Naive thymus-derived CD8-positive, alpha-beta T cell (primary cell): ENCODE measurements around the gene ZNF619. TPM values are rescaled to one million over a fixed set of nuclear protein-coding genes. Genes with fewer than 3 reads are reported as not detected.

Source experiments
- ATAC-seq, 2 donors: fragments of 150-1000 bp; cut with Tn5 transposase in 1 of 2; sonication (Bioruptor Pico), chemical (Tn5 transposase) in 1 of 2; 1 replicate in 1 of 2; 2 replicates in 1 of 2; pipeline ENCODE4 v1.10.0; 2021; ENCODE audit warnings: mild to moderate bottlenecking in 2 of 2, moderate library complexity in 2 of 2
- POLR2A ChIA-PET: fragments of 350-600 bp; sonication (Branson Sonifier 250); formaldehyde crosslinking; loops from one replicate; lab custom pipeline; 2021; ENCODE audit warnings: antibody characterized with exemption; lab: Charles Lee
- DNase-seq, 10 donors: peaks; one replicate each; pipeline versions ENCODE4 v3.0.0 to v3.0.0-alpha.2; 2020 to 2022
- H3K27ac Mint-ChIP-seq, 10 donors: one replicate each; pipeline ENCODE4 v1.8.0; 2020 to 2022; ENCODE audit warnings: mild to moderate bottlenecking in 10 of 10, mixed read lengths in 10 of 10, moderate library complexity in 4 of 10, inconsistent platforms in 1 of 10
- H3K27me3 Mint-ChIP-seq, 5 donors: one replicate each; pipeline ENCODE4 v1.8.0; 2021 to 2022; ENCODE audit warnings: mixed read lengths in 5 of 5
- H3K36me3 Mint-ChIP-seq, 3 donors: one replicate each; pipeline ENCODE4 v1.8.0; 2020 to 2022; ENCODE audit warnings: mixed read lengths in 3 of 3, mild to moderate bottlenecking in 2 of 3, inconsistent platforms in 1 of 3
- H3K4me1 Mint-ChIP-seq, 4 donors: one replicate each; pipeline ENCODE4 v1.8.0; 2021 to 2022; ENCODE audit warnings: mixed read lengths in 4 of 4
- H3K4me3 Mint-ChIP-seq, 10 donors: one replicate each; pipeline ENCODE4 v1.8.0; 2020 to 2022; ENCODE audit warnings: mild to moderate bottlenecking in 10 of 10, mixed read lengths in 10 of 10, moderate library complexity in 6 of 10, inconsistent platforms in 1 of 10
- H3K9me3 Mint-ChIP-seq, 9 donors: one replicate each; pipeline ENCODE4 v1.8.0; 2020 to 2022; ENCODE audit warnings: mixed read lengths in 9 of 9, mild to moderate bottlenecking in 3 of 9, inconsistent platforms in 1 of 9, moderate library complexity in 1 of 9
- polyA plus RNA-seq, 3 donors: library from polyadenylated mRNA; unstranded; fragments of 300-500 nt; fragmentation: Illumina TruSeq; gene quantifications; one replicate each; pipeline ENCODE4 v1.2.3, GENCODE V29; 2021
- total RNA-seq, 8 experiments: library from RNA in 2 of 8; stranded (reverse) in 2 of 8; gene quantifications; one replicate each; pipeline ENCODE4 v1.2.3 and lab custom pipeline; 2021 to 2026

The ZNF619 gene
- total and polyA plus RNA-seq, 5 experiments from 2014 or later = 2.3 to 14.2 (median 3.1) TPM

DNA sequence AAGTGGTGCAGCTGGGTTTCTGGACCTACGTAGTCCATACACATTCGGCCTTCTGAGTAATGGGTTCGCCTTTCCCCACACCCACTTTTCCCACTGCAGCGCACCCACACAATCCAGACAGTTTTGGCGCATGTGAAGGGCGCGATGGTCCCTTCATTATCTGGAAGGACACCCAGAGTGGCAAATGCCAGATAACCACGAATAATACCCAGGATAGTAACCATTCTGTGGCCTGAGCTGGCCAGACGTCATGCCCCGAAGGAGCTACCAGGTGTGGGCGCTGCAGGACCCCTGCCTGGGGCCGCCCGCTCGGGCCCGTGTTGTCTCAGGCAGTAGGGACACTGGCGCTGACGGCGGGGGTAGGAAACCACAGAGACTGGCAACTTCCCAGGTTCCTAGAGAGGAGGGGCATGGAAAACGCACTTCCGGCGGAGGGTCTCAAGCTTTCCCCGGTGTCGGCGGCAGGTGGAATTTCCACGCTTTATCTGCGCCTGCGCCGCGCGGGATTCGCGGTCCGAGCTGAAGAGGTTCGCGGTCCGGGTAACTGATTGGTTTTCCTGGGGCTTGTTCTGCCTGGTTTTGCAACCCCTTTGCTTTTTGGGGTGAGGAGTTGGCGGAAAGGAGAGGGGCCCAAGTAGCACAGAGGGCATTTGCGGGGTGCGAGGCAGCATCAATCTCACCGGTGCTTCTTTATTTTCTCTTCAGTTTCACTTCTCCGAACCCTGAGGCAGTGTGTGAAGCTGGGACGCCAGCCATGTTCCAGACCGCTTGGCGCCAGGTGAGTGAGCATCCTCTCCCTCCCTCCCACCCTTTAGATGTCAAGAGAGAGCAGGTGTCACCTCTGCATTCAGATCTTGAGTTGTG lies 28.9 kb downstream of the ZNF619 start, which contains the start of gene ZNF620:
Gene ZNF620 (plus strand): TSS at position 441 of the 864 bp plus-strand sequence. CDS start 314 bp downstream, at position 755.
- Mint-ChIP-seq H3K4me1 (peaks cover 3 to 22% (median 16%) of the 10 kb centered on the region in 4 donors), H3K9me3 (no peaks in the 10 kb centered on the region), H3K27ac (peak within 1 kb of the TSS; percentile 38 to 94 (median 91)), H3K4me3 (peak within 1 kb of the TSS; percentile 83 to 97 (median 95)), H3K36me3 (peaks cover 6 to 10% (median 7%) of the 10 kb centered on the region in 3 donors), H3K27me3 (no peaks in the 10 kb centered on the region)
- ATAC-seq = peak; percentile 83 to 84
- POLR2A ChIA-PET = interaction anchor here (0.9 to 2.6 kb wide), 6 partner anchors 19 to 693 kb away, joined by 3 to 21 read pairs (median 5); partner anchors contain the start of genes CTNNB1, RPL14, ZNF619 and ZNF621
- DNase-seq = peak; percentile 20 to 69 (median 40)

DNA sequence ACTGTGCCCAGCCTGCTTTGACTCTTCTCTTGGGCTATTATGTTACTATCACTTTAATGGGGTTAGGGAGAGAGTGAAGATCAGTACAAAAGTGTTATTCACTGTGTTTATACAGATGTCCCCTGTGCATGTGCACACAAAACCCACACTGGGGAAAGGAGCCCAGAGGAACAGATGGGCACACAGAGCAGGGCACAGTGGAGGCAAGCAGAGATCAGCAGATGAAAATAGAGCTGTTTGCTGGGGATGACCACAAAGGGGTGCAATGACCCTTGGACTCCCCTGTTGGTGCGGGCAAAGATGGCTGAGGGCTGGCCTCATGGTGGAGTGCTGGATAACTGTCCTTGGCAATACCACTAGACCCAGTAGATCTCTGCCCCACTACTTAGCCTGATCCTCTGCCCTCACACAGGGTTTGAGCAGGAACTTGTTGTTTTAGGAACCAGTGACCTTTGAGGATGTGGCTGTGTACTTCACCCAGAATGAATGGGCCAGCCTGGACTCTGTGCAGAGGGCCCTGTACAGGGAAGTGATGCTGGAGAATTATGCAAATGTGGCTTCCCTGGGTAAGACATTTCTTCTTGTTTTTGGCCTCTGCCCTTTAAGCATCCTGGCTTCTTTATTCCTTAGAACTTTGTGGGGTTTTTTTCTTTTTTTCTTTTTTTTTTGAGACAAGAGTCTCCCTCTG lies 34.3 kb downstream of the ZNF619 start:
- peak overlapping the region in 1 of 10 donors; percentile 88 for H3K27ac Mint-ChIP-seq
- POLR2A ChIA-PET = interaction anchor here (0.6 kb wide), 1 partner anchor 28 kb away, joined by 4 read pairs; no protein-coding TSS in a partner anchor
- H3K4me1 Mint-ChIP-seq = peaks cover 3 to 9% (median 8%) of the 10 kb centered on the region in 4 donors
- H3K27me3 Mint-ChIP-seq = no peaks in the 10 kb centered on the region
- H3K36me3 Mint-ChIP-seq = peaks cover 9 to 46% (median 29%) of the 10 kb centered on the region in 3 donors
- H3K9me3 Mint-ChIP-seq = no peaks in the 10 kb centered on the region
- ATAC-seq = no peak
- no peak overlapping the region for H3K4me3 Mint-ChIP-seq
- DNase-seq = no peak

DNA sequence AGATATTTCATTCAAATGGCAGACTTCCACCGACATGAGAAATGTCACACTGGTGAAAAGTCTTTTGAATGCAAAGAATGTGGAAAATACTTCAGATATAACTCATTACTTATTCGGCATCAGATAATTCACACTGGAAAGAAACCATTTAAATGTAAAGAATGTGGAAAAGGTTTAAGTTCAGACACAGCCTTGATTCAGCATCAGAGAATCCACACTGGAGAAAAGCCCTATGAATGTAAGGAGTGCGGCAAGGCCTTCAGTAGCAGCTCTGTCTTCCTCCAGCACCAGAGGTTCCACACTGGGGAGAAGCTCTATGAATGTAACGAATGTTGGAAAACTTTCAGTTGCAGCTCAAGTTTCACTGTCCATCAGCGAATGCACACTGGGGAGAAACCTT lies 39.3 kb downstream of the ZNF619 start:
- Mint-ChIP-seq H3K4me3 (no peak overlapping the region), H3K9me3 (no peaks in the 10 kb centered on the region), H3K27ac (no peak overlapping the region), H3K27me3 (no peaks in the 10 kb centered on the region), H3K4me1 (no peaks in the 10 kb centered on the region), H3K36me3 (peaks cover 4 to 40% (median 25%) of the 10 kb centered on the region in 3 donors)
- ATAC-seq = no peak
- no peak for DNase-seq
- POLR2A ChIA-PET = no interaction called here

DNA sequence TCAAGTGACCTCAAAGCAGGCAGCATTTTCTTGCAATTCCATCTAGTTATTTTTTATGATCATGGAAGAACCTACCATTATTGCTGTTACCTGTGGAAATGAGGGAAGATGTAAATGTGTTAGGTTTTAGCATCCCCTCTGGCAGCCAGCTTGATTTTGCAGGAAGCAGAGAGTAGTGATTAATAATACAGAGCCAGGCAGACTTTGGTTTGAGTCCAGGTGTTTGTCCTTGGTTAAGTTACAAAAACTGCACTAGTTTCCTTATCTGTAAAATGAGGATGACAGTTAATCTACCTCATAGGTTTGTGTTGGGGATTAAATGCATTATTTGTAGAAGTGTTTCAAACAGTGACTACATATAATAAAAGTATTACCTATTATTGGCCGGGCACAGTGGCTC lies 41.1 kb downstream of the ZNF619 start:
- peaks cover 4 to 31% (median 18%) of the 10 kb centered on the region in 3 donors for H3K36me3 Mint-ChIP-seq
- DNase-seq (no peak), ATAC-seq (no peak)
- no peaks in the 10 kb centered on the region for H3K4me1 Mint-ChIP-seq
- H3K27me3 Mint-ChIP-seq = no peaks in the 10 kb centered on the region
- H3K4me3 Mint-ChIP-seq = no peak overlapping the region
- POLR2A ChIA-PET = no interaction called here
- H3K27ac Mint-ChIP-seq = no peak overlapping the region
- H3K9me3 Mint-ChIP-seq = no peaks in the 10 kb centered on the region

DNA sequence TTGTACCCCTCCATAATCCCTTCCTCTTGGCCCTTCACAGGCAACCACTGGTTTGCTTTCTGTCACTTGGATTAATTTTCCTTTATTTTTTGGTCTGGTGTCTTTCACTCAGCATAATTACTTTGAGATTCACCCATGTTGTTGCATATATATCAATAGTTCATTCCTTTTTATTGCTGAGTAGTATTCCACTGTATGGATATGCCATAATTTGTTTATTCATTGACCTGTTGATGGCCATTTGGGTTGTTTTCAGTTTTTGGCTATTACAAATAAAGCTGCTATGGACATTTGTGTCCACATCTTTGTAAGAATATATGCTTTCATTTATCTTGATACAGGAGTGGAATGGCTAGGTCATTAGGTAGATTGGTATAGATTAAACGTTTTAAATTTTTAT lies 41.9 kb downstream of the ZNF619 start:
- Mint-ChIP-seq H3K27me3 (no peaks in the 10 kb centered on the region), H3K9me3 (no peaks in the 10 kb centered on the region)

DNA sequence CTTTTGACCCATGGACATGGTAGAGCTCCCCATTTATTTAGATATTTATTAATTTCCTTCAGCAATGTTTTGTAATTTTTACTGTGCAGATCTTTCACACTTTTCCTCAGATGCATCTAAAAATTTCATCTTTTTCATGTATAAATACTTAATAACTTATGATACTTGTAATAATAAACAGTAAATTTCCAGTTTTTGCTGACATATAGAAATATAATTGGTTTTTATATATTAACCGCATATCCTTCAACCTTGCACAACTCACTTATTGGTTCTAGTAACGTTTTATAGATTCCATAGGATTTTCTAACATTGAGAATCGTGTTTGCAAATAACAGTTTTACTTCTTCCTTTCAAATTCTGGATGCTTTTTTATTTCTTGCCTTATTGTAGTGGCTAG lies 44.3 kb downstream of the ZNF619 start:
- no peaks in the 10 kb centered on the region for H3K9me3 Mint-ChIP-seq
- peak overlapping the region in 1 of 10 donors; percentile 17 for H3K27ac Mint-ChIP-seq
- POLR2A ChIA-PET = no interaction called here
- H3K4me1 Mint-ChIP-seq = peaks cover 12 to 21% (median 18%) of the 10 kb centered on the region in 4 donors
- H3K36me3 Mint-ChIP-seq = peaks cover 0 to 13% (median 3%) of the 10 kb centered on the region in 3 donors
- no peaks in the 10 kb centered on the region for H3K27me3 Mint-ChIP-seq
- DNase-seq (no peak), ATAC-seq (no peak)
- no peak overlapping the region for H3K4me3 Mint-ChIP-seq

More for the DNA sequence above, 41.9 kb downstream of the ZNF619 start:
- ATAC-seq (no peak), DNase-seq (no peak)
- Mint-ChIP-seq H3K4me1 (peaks cover 0 to 2% (median 2%) of the 10 kb centered on the region in 4 donors), H3K27ac (no peak overlapping the region), H3K36me3 (peaks cover 4 to 28% (median 18%) of the 10 kb centered on the region in 3 donors), H3K4me3 (no peak overlapping the region)
- POLR2A ChIA-PET = no interaction called here

DNA sequence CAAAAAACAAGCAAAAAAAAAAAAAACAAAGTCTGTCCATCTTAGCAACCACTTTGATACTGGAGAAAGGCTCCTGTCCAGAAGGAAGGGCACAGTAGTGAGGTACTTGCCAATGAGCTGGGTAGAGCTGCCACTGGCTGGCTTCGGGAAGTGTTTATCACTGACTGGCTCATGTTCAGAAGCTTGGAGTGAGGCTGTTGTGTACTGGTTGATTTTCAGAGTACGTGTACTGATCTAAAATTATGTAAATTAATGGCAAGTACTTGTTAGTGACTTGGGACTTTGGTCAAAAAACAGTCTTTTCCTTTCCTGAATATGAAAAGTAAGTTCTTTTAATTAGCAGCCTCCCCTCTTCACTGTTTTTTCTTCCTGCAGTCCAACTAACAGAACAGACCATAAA lies 46.9 kb downstream of the ZNF619 start:
- Mint-ChIP-seq H3K4me3 (peak overlapping the region; percentile 89 to 98 (median 95)), H3K36me3 (peaks cover 12 to 29% (median 18%) of the 10 kb centered on the region in 3 donors), H3K9me3 (no peaks in the 10 kb centered on the region), H3K4me1 (peaks cover 18 to 36% (median 29%) of the 10 kb centered on the region in 4 donors), H3K27me3 (no peaks in the 10 kb centered on the region), H3K27ac (peak overlapping the region in 9 of 10 donors; percentile 94 to 99 (median 97))
- ATAC-seq = no peak
- POLR2A ChIA-PET = interaction anchor here (1.1 to 3.5 kb wide), 9 partner anchors 18 to 675 kb away, joined by 3 to 22 read pairs (median 10); partner anchors contain the start of genes CTNNB1, EIF1B, RPL14 and ZNF619
- DNase-seq = no peak

DNA sequence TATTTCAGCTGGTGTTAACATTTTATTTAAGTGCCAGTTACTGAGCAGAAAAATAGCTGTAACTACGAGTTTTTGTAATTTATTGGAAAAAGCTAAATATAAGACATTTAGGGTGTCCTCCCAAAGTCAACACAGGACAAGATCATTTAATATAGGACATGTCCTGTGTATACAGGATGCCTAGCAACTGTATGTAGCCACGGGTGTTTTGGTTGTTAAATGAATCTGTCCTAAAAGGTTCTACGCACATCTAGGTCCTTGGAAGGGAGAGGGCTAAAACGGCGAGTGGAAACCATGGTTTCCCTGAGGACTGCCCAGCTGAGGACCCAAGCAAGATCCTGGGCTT lies 47.3 kb downstream of the ZNF619 start:
- peaks cover 18 to 37% (median 29%) of the 10 kb centered on the region in 4 donors for H3K4me1 Mint-ChIP-seq
- H3K9me3 Mint-ChIP-seq = no peaks in the 10 kb centered on the region
- H3K36me3 Mint-ChIP-seq = peaks cover 12 to 34% (median 21%) of the 10 kb centered on the region in 3 donors
- peak overlapping the region; percentile 94 to 99 (median 97) for H3K27ac Mint-ChIP-seq
- POLR2A ChIA-PET = interaction anchor here (1.1 to 3.5 kb wide), 9 partner anchors 19 to 675 kb away, joined by 3 to 22 read pairs (median 10); partner anchors contain the start of genes CTNNB1, EIF1B, RPL14 and ZNF619
- DNase-seq = peak in 1 of 10 donors; percentile 1
- ATAC-seq = peak; percentile 12 to 30
- H3K27me3 Mint-ChIP-seq = no peaks in the 10 kb centered on the region
- H3K4me3 Mint-ChIP-seq = peak overlapping the region; percentile 89 to 98 (median 95)

DNA sequence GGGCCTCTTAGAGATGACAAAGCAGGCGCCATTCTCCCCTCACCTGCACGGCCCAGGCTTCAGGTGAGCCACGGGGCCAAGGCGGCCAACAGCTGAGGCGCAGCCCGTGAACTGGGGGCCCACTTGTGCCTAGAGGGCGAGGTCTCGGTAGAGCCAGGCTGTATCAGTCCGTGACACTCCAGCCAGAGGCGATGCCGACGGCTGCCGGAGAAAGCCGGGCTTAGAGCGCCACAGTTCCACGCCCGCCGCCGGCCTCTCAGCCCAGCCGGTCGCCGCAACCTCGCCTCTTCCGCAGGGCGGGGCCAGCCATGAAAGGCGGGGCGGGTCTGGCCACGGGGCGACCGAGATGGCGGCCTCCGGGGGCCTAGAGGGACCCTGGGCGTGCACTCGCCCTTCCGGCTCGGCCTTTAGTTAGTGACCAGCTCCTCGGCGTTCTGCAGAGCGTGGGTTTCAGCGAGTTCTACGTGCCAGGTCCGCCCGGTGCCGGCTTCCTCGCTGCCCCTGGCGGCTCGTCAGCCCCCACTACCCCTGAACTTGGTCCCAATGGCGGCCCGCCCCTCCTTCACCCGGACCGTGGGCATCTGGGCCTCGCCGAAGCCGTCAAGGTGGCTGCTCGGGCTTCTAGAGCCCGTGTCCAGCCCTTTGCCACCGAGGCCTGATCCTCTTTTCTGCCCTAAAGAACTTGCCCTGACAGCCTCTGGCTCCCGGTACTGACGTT lies 47.8 kb downstream of the ZNF619 start, which contains the start of gene ZNF621:
Gene ZNF621 (plus strand): TSS at position 393 of the 718 bp plus-strand sequence. CDS start 881 bp downstream, outside the sequence.
- POLR2A ChIA-PET = interaction anchor here (1.1 to 3.5 kb wide), 9 partner anchors 19 to 675 kb away, joined by 3 to 22 read pairs (median 10); partner anchors contain the start of genes CTNNB1, EIF1B, RPL14 and ZNF619
- Mint-ChIP-seq H3K9me3 (no peaks in the 10 kb centered on the region), H3K4me3 (peak within 1 kb of the TSS; percentile 89 to 98 (median 95)), H3K4me1 (peaks cover 20 to 37% (median 29%) of the 10 kb centered on the region in 4 donors), H3K27ac (peak within 1 kb of the TSS; percentile 94 to 99 (median 97)), H3K27me3 (no peaks in the 10 kb centered on the region), H3K36me3 (peaks cover 12 to 39% (median 21%) of the 10 kb centered on the region in 3 donors)
- peak; percentile 62 to 86 (median 76) for DNase-seq
- ATAC-seq = peak; percentile 94

DNA sequence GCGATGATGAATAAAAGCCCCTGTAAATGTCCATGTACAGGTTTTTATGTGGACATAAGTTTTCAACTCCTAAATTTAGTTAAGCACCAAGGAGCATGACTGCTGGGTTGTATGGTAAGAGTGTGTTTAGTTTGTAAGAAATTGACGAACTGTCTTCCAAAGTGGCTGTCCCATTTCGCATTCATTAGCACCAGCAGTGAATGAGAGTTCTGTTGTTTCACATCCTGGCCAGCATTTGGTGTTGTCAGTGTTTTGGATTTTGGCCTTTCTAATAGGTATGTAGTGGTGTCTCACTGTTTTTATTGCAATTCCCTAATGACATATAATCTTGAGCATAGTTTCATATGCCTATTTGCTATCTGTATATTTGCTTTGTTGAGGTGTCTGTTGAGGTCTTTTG lies 51.5 kb downstream of the ZNF619 start:
- H3K27me3 Mint-ChIP-seq = no peaks in the 10 kb centered on the region
- DNase-seq (no peak), ATAC-seq (no peak)
- no peak overlapping the region for H3K4me3 Mint-ChIP-seq
- peaks cover 24 to 37% (median 29%) of the 10 kb centered on the region in 4 donors for H3K4me1 Mint-ChIP-seq
- peaks cover 41 to 76% (median 57%) of the 10 kb centered on the region in 3 donors for H3K36me3 Mint-ChIP-seq
- POLR2A ChIA-PET = no interaction called here
- H3K9me3 Mint-ChIP-seq = peaks cover 0 to 24% (median 12%) of the 10 kb centered on the region in 9 donors
- no peak overlapping the region for H3K27ac Mint-ChIP-seq

DNA sequence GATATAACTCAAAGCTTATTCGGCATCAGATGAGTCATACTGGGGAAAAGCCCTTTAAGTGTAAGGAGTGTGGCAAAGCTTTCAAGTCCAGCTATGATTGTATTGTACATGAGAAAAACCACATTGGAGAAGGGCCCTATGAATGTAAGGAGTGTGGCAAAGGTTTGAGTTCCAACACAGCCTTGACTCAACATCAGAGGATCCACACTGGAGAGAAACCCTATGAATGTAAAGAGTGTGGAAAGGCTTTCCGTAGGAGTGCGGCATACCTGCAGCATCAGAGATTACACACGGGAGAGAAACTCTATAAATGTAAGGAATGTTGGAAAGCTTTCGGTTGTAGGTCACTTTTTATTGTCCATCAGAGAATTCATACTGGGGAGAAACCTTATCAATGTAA lies 55.3 kb downstream of the ZNF619 start:
- no peak for ATAC-seq
- Mint-ChIP-seq H3K36me3 (peaks cover 55 to 96% (median 78%) of the 10 kb centered on the region in 3 donors), H3K4me1 (peaks cover 6 to 11% (median 7%) of the 10 kb centered on the region in 4 donors), H3K4me3 (no peak overlapping the region), H3K9me3 (peaks cover 0 to 47% (median 17%) of the 10 kb centered on the region in 9 donors), H3K27me3 (no peaks in the 10 kb centered on the region), H3K27ac (no peak overlapping the region)
- no peak for DNase-seq
- POLR2A ChIA-PET = no interaction called here
